Ishikawa (cell line): Measurements from ENCODE around the gene RARB.

Source experiments
- CEBPB ChIP-seq: IDR thresholded peaks from 2 replicates; pipeline ENCODE4 v1.6.1; 2012
- CREB1 ChIP-seq: IDR thresholded peaks from 2 replicates; pipeline ENCODE4 v1.6.1; 2012; ENCODE audit warnings: low read depth
- EGR1 ChIP-seq: IDR thresholded peaks from 2 replicates; pipeline ENCODE4 v1.6.1; 2012
- EP300 ChIP-seq: IDR thresholded peaks from 2 replicates; pipeline ENCODE4 v1.6.1; 2012; ENCODE audit warnings: borderline replicate concordance
- FOXM1 ChIP-seq: IDR thresholded peaks from 2 replicates; pipeline ENCODE4 v1.6.1; 2012; ENCODE audit warnings: low read depth, borderline replicate concordance
- MAX ChIP-seq: IDR thresholded peaks from 2 replicates; pipeline ENCODE4 v1.6.1; 2012
- NFIC ChIP-seq: IDR thresholded peaks from 2 replicates; pipeline ENCODE4 v1.6.1; 2012
- RAD21 ChIP-seq: IDR thresholded peaks from 2 replicates; pipeline ENCODE4 v1.6.1; 2012; ENCODE audit warnings: low read depth
- REST ChIP-seq: IDR thresholded peaks from 2 replicates; pipeline ENCODE4 v1.6.1; 2012; ENCODE audit warnings: low read depth, mild to moderate bottlenecking
- TAF1 ChIP-seq: IDR thresholded peaks from 2 replicates; pipeline ENCODE4 v1.6.1; 2012; ENCODE audit warnings: low read depth, mild to moderate bottlenecking
- TCF12 ChIP-seq: IDR thresholded peaks from 2 replicates; pipeline ENCODE4 v1.6.1; 2012; ENCODE audit warnings: low read depth
- TEAD4 ChIP-seq: IDR thresholded peaks from 2 replicates; pipeline ENCODE4 v1.6.1; 2012
- USF1 ChIP-seq: IDR thresholded peaks from 2 replicates; pipeline ENCODE4 v1.6.1; 2012
- YY1 ChIP-seq: IDR thresholded peaks from 2 replicates; pipeline ENCODE4 v1.6.1; 2012; ENCODE audit warnings: low read depth
- ZBTB7A ChIP-seq: IDR thresholded peaks from 2 replicates; pipeline ENCODE4 v1.6.1; 2012; ENCODE audit warnings: low read depth

The RARB gene

GRCh38 chr3:25473246-25473645 is 45.2 kb downstream of the RARB start:
- TF ChIP-seq MAX (no peak), TAF1 (no peak), YY1 (no peak), REST (no peak), TEAD4 (no peak), EGR1 (no peak), CREB1 (no peak), USF1 (no peak), TCF12 (no peak), FOXM1 (no peak), EP300 (no peak), NFIC (no peak), RAD21 (no peak), ZBTB7A (no peak), CEBPB (no peak)

- no peak for TF ChIP-seq MAX
- TF ChIP-seq NFIC: no peak
These were observed 46.0 kb downstream of the RARB start for GRCh38 chr3:25474052-25474451.

- TF ChIP-seq MAX: no peak
- no peak for TF ChIP-seq ZBTB7A
These were observed 48.6 kb downstream of the RARB start for GRCh38 chr3:25476639-25477038.

GRCh38 chr3:25478211-25478757 is 50.2 kb downstream of the RARB start:
- no peak for TF ChIP-seq TAF1
- no peak for TF ChIP-seq USF1
- no peak for TF ChIP-seq RAD21
- no peak for TF ChIP-seq NFIC

GRCh38 chr3:25478964-25479726 is 51.1 kb downstream of the RARB start:
- TF ChIP-seq USF1 (no peak), ZBTB7A (no peak), FOXM1 (no peak)

GRCh38 chr3:25479727-25480010 is 51.6 kb downstream of the RARB start:
- TF ChIP-seq MAX: no peak
- no peak for TF ChIP-seq TCF12
- TF ChIP-seq USF1: no peak
- no peak for TF ChIP-seq TEAD4
- no peak for TF ChIP-seq NFIC
- TF ChIP-seq FOXM1: no peak
- TF ChIP-seq EP300: no peak
- no peak for TF ChIP-seq TAF1
- no peak for TF ChIP-seq RAD21
- TF ChIP-seq ZBTB7A: no peak
- no peak for TF ChIP-seq EGR1
- TF ChIP-seq CEBPB: no peak
- TF ChIP-seq REST: no peak
- no peak for TF ChIP-seq CREB1
- TF ChIP-seq YY1: no peak
